Testis (tissue), 3 donors: ENCODE results near the gene NOS1AP. TPM values are rescaled to one million over a fixed set of nuclear protein-coding genes. Genes with fewer than 3 reads are reported as not detected.
A peak's percentile ranks its signal among the peaks of the same experiment; 100 is the strongest.

ENCODE experiments used
- DNase-seq: peaks from one replicate; pipeline ENCODE4 v3.0.0-alpha.2; 2019
- H3K27ac ChIP-seq, 2 donors: fragments of 200-600 bp; sonication (generic); one replicate each; pipeline ENCODE4 v1.5.1; 2019
- H3K27me3 ChIP-seq: fragments of 200-600 bp; sonication (generic); one replicate; pipeline ENCODE4 v1.5.1; 2019
- H3K36me3 ChIP-seq: fragments of 200-600 bp; sonication (generic); one replicate; pipeline ENCODE4 v1.5.1; 2017; ENCODE audit warnings: low read depth; ENCODE audit errors: missing control alignments
- H3K4me1 ChIP-seq: fragments of 200-600 bp; sonication (generic); one replicate; pipeline ENCODE4 v1.5.1; 2019
- H3K4me3 ChIP-seq, 2 donors: fragments of 200-600 bp; sonication (generic); one replicate each; pipeline ENCODE4 v1.5.1; 2017 to 2019
- H3K9me3 ChIP-seq: fragments of 200-600 bp; sonication (generic); one replicate; pipeline ENCODE4 v1.5.1; 2017
- CTCF ChIP-seq, 3 experiments: fragments of 450-650 bp in 2 of 3; fragments of 200-600 bp in 1 of 3; sonication (generic) in 1 of 3; IDR thresholded peaks; one replicate each; pipeline ENCODE4 v1.5.1; 2016 to 2019; ENCODE audit warnings: antibody characterized with exemption in 3 of 3, mild to moderate bottlenecking in 2 of 3, moderate library complexity in 1 of 3
- POLR2A ChIP-seq: fragments of 450-650 bp; IDR thresholded peaks from one replicate; pipeline ENCODE4 v1.6.1; 2017; ENCODE audit warnings: antibody characterized with exemption, mild to moderate bottlenecking, moderate library complexity
- WGBS, 2 donors: methylation state at CpG; one replicate each; pipeline ENCODE4 v1.1.5; 2018; 5-methylcytosine and 5-hydroxymethylcytosine counted together
- intact Hi-C: fragments of 100-400 bp; cut with DNase I; formaldehyde crosslinking; loops from one replicate; pipeline ENCODE4 v1.15.1; 2023; ENCODE audit warnings: low total_unique reads
- polyA plus RNA-seq: library from polyadenylated mRNA; stranded (reverse); fragments of 350-450 nt; fragmentation: Illumina TruSeq; extraction: RNeasy Lipid Tissue Mini Kit (QIAGEN cat#74804); gene quantifications from one replicate; pipeline ENCODE4 v1.2.3, GENCODE V29; 2014; ENCODE audit warnings: low read depth, low replicate concordance; ENCODE audit not compliant: insufficient read depth
- total RNA-seq, 2 donors: library from RNA; depleted of rRNA; stranded (reverse); fragments of >200 nt; gene quantifications; one replicate each; pipeline ENCODE4 v1.2.3, GENCODE V29; 2016

NOS1AP gene
- total and polyA plus RNA-seq, 3 donors from 2014 or later = 2.1 to 5.1 (median 4.1) TPM

DNA sequence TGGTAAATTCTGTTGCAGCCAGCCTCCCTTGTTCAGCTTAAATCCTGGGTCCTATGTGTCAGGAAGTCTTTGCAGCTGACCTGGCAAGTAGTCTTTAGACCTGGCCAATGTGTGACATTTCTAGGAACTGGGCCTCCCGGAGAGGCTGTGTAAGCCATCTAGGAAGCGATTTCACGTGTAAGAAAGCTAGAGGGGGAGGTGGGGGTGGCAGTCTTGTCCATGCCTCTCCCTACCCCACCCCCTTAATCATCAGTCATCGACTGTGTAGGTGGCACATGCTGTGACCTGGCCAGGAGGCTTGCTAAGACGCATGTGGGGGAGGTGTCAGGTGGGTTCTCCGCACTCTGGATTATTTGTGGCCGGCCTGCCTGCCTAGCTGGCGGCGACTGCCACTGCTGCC is 320.5 kb downstream of the NOS1AP start:
- H3K27ac ChIP-seq = no peak overlapping the region
- peaks cover 11% of the 10 kb centered on the region for H3K4me1 ChIP-seq
- H3K27me3 ChIP-seq = no peaks in the 10 kb centered on the region
- no peaks in the 10 kb centered on the region for H3K9me3 ChIP-seq
- DNase-seq = no peak
- no peak overlapping the region for H3K4me3 ChIP-seq
- 80 to 82% methylated on average over 8 to 9 of the region's 9 CpGs for WGBS, 2 donors
- intact Hi-C loops = loop anchor here (5.0 kb wide), 1 partner anchor 333 kb away; no protein-coding TSS in a partner anchor
- no peaks in the 10 kb centered on the region for H3K36me3 ChIP-seq
- TF ChIP-seq POLR2A = no peak
- no peak for TF ChIP-seq CTCF (IDR thresholded peaks at IDR 0.05)

GRCh38 chr1:162390396-162391185 is 321.1 kb downstream of the NOS1AP start:
- H3K27me3 ChIP-seq = no peaks in the 10 kb centered on the region
- H3K4me1 ChIP-seq = peaks cover 11% of the 10 kb centered on the region
- H3K9me3 ChIP-seq = no peaks in the 10 kb centered on the region
- no peak for TF ChIP-seq CTCF (IDR thresholded peaks at IDR 0.05)
- no peak for TF ChIP-seq POLR2A
- H3K4me3 ChIP-seq = no peak overlapping the region
- H3K27ac ChIP-seq = no peak overlapping the region
- 77 to 83% methylated on average over 15 of the region's 15 CpGs for WGBS, 2 donors
- no peak for DNase-seq
- intact Hi-C loops = loop anchor here (5.0 kb wide), 1 partner anchor 333 kb away; no protein-coding TSS in a partner anchor
- H3K36me3 ChIP-seq = no peaks in the 10 kb centered on the region

- DNase-seq = peak; percentile 36
- Histone ChIP-seq H3K27ac (no peak overlapping the region), H3K36me3 (no peaks in the 10 kb centered on the region), H3K27me3 (no peaks in the 10 kb centered on the region), H3K4me1 (peaks cover 11% of the 10 kb centered on the region), H3K9me3 (no peaks in the 10 kb centered on the region), H3K4me3 (no peak overlapping the region)
- TF ChIP-seq CTCF (IDR thresholded peaks at IDR 0.05) (peak; percentile 58 to 91 (median 82)), POLR2A (no peak)
- WGBS, 2 donors = 60% methylated on average over 4 of the region's 4 CpGs
- intact Hi-C loops = loop anchor here (5.0 kb wide), 1 partner anchor 335 kb away; no protein-coding TSS in a partner anchor
These were observed 322.5 kb downstream of the NOS1AP start for GRCh38 chr1:162391790-162392563.

GRCh38 chr1:162396201-162396906 is 326.9 kb downstream of the NOS1AP start:
- 93 to 94% methylated on average over 2 to 3 of the region's 3 CpGs for WGBS, 2 donors
- H3K9me3 ChIP-seq = no peaks in the 10 kb centered on the region
- no peak overlapping the region for H3K4me3 ChIP-seq
- TF ChIP-seq POLR2A = no peak
- no peak for TF ChIP-seq CTCF (IDR thresholded peaks at IDR 0.05)
- H3K36me3 ChIP-seq = no peaks in the 10 kb centered on the region
- H3K27ac ChIP-seq = no peak overlapping the region
- no peaks in the 10 kb centered on the region for H3K4me1 ChIP-seq
- no peak for DNase-seq
- H3K27me3 ChIP-seq = no peaks in the 10 kb centered on the region
- intact Hi-C loops = no loop called here
